ENCODE data around the gene TRMT10A. TPM values are rescaled to one million over a fixed set of nuclear protein-coding genes. Genes with fewer than 3 reads are reported as not detected.

TRMT10A gene
- total RNA-seq, 1 donor from 2014 or later = 7.4 TPM

GRCh38 chr4:99606716-99607115 is 42.9 kb upstream of the TRMT10A start:
- no peak for TF ChIP-seq CTCF (conservative IDR thresholded peaks at IDR 0.05)
- Mint-ChIP-seq H3K4me1 (ENCODE audit: unreplicated experiment) (no peaks in the 10 kb centered on the region), H3K27ac (no peak overlapping the region), H3K27me3 (no peaks in the 10 kb centered on the region), H3K9me3 (no peaks in the 10 kb centered on the region), H3K36me3 (no peaks in the 10 kb centered on the region), H3K4me3 (no peak overlapping the region)
- no peak for DNase-seq (ENCODE audit: extremely low spot score, unreplicated experiment)

DNA sequence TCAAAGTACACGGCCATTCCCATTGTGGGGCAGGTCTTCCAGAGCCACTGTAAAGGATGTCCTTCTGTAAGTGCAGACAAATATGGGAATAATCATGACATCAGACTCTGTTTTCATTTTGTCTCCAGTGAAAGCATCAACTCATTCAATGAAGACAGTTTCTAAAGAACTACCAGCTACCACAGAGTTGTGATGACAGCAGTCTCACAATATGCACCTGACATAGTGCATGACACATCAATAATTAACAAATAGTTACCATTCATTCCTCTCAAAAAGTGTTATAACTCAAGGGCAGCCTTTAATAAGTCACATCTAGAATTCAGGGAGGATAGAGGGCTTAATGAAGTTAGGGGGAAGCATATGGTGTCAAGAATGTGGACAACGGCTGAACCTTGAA is 31.0 kb upstream of the TRMT10A start:
- no peaks in the 10 kb centered on the region for H3K27me3 Mint-ChIP-seq
- no peaks in the 10 kb centered on the region for H3K9me3 Mint-ChIP-seq
- H3K4me3 Mint-ChIP-seq = no peak overlapping the region
- no peaks in the 10 kb centered on the region for H3K4me1 Mint-ChIP-seq (ENCODE audit: unreplicated experiment)
- no peak for DNase-seq (ENCODE audit: extremely low spot score, unreplicated experiment)
- H3K36me3 Mint-ChIP-seq = no peaks in the 10 kb centered on the region
- TF ChIP-seq CTCF (conservative IDR thresholded peaks at IDR 0.05) = no peak
- H3K27ac Mint-ChIP-seq = no peak overlapping the region

GRCh38 chr4:99593781-99594641 is 30.2 kb upstream of the TRMT10A start:
- TF ChIP-seq CTCF (conservative IDR thresholded peaks at IDR 0.05) = no peak
- Mint-ChIP-seq H3K4me1 (ENCODE audit: unreplicated experiment) (no peaks in the 10 kb centered on the region), H3K36me3 (no peaks in the 10 kb centered on the region), H3K9me3 (no peaks in the 10 kb centered on the region), H3K27me3 (no peaks in the 10 kb centered on the region), H3K27ac (no peak overlapping the region), H3K4me3 (no peak overlapping the region)
- DNase-seq (ENCODE audit: extremely low spot score, unreplicated experiment) = no peak

DNA sequence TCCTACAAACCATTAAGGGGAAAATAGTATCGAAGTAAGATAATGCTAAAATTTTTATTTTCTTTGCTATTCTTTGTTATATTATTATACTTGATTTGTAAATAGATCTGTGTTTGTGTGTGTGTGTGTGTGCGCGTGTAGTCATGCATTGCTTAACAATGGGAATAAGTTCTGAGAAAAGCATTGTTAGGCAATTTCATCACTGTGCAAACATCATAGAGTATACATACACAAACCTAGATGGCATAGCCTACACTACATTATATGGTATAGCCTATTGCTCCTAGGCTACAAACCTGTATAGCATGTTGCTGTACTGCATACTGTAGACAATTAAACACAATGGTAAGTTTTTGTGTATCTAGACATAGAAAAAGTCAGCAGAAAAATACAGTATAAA is 27.9 kb upstream of the TRMT10A start:
- Mint-ChIP-seq H3K9me3 (no peaks in the 10 kb centered on the region), H3K36me3 (no peaks in the 10 kb centered on the region), H3K4me1 (ENCODE audit: unreplicated experiment) (no peaks in the 10 kb centered on the region), H3K27ac (no peak overlapping the region), H3K4me3 (no peak overlapping the region), H3K27me3 (no peaks in the 10 kb centered on the region)
- no peak for DNase-seq (ENCODE audit: extremely low spot score, unreplicated experiment)
- TF ChIP-seq CTCF (conservative IDR thresholded peaks at IDR 0.05) = no peak

DNA sequence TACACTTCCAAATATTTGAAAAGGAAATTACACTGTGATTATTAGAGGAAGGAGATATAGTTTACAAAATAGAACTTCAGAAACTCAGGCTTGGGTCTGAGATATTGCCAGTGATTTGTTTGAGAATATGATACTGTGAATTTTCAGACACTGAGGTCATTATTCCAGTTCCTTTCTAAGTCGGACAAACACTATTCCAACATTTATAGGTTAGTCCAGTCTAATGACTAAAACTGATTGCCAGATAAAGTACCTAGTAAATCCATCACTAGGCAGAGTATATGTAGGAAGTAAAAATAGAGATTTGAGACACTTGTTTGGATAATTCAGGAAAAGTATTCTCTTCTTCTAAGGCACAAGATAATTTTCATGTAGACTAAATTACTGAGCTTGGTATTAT is 24.0 kb upstream of the TRMT10A start:
- no peaks in the 10 kb centered on the region for H3K4me1 Mint-ChIP-seq (ENCODE audit: unreplicated experiment)

More for the DNA sequence above, 24.0 kb upstream of the TRMT10A start:
- H3K4me3 Mint-ChIP-seq = no peak overlapping the region
- peaks cover 10% of the 10 kb centered on the region for H3K27me3 Mint-ChIP-seq
- H3K9me3 Mint-ChIP-seq = no peaks in the 10 kb centered on the region
- no peak for TF ChIP-seq CTCF (conservative IDR thresholded peaks at IDR 0.05)
- DNase-seq (ENCODE audit: extremely low spot score, unreplicated experiment) = no peak
- H3K36me3 Mint-ChIP-seq = no peaks in the 10 kb centered on the region
- no peak overlapping the region for H3K27ac Mint-ChIP-seq
